Muscle layer of colon (tissue), 2 donors: ENCODE measurements around the gene ZFYVE21.

Experiments
- H3K27ac ChIP-seq: one replicate; pipeline ENCODE4 v1.7.0; 2013; ENCODE audit warnings: low read depth, mild to moderate bottlenecking, low read length, moderate library complexity
- H3K27me3 ChIP-seq, 2 donors: one replicate each; pipeline ENCODE4 v1.7.0; 2013; ENCODE audit warnings: low read length in 2 of 2, mild to moderate bottlenecking in 2 of 2; ENCODE audit not compliant: insufficient read depth in 2 of 2, control insufficient read depth in 1 of 2
- H3K36me3 ChIP-seq: one replicate; pipeline ENCODE4 v1.7.0; 2013; ENCODE audit warnings: mild to moderate bottlenecking, low read length; ENCODE audit not compliant: insufficient read depth
- H3K4me1 ChIP-seq: one replicate; pipeline ENCODE4 v1.7.0; 2013; ENCODE audit warnings: mild to moderate bottlenecking, low read length; ENCODE audit not compliant: insufficient read depth
- H3K4me3 ChIP-seq, 2 donors: one replicate each; pipeline ENCODE4 v1.7.0; 2013; ENCODE audit warnings: low read length in 2 of 2, low read depth in 1 of 2, mild to moderate bottlenecking in 1 of 2, moderate library complexity in 1 of 2
- H3K9ac ChIP-seq: one replicate; pipeline ENCODE4 v1.7.0; 2013; ENCODE audit warnings: low read length
- H3K9me3 ChIP-seq: one replicate; pipeline ENCODE4 v1.7.0; 2013; ENCODE audit warnings: mild to moderate bottlenecking, low read length
- donor health status: abdominal sarcoma.
- donor health status: Adenocarcinoma of cecum.

Gene ZFYVE21

GRCh38 chr14:103702095-103702494 is 13.5 kb upstream of the ZFYVE21 start:
- no peak overlapping the region for H3K9ac ChIP-seq
- H3K27me3 ChIP-seq: no peaks in the 10 kb centered on the region
- H3K4me3 ChIP-seq: no peak overlapping the region
- H3K36me3 ChIP-seq: peaks cover 57% of the 10 kb centered on the region
- no peaks in the 10 kb centered on the region for H3K9me3 ChIP-seq
- H3K4me1 ChIP-seq: peaks cover 22% of the 10 kb centered on the region
- H3K27ac ChIP-seq: no peak overlapping the region

GRCh38 chr14:103702497-103703432 is 12.8 kb upstream of the ZFYVE21 start:
- H3K4me3 ChIP-seq: no peak overlapping the region
- no peaks in the 10 kb centered on the region for H3K9me3 ChIP-seq
- no peaks in the 10 kb centered on the region for H3K27me3 ChIP-seq
- H3K27ac ChIP-seq: no peak overlapping the region
- peaks cover 16% of the 10 kb centered on the region for H3K4me1 ChIP-seq
- peaks cover 53% of the 10 kb centered on the region for H3K36me3 ChIP-seq
- H3K9ac ChIP-seq: no peak overlapping the region

DNA sequence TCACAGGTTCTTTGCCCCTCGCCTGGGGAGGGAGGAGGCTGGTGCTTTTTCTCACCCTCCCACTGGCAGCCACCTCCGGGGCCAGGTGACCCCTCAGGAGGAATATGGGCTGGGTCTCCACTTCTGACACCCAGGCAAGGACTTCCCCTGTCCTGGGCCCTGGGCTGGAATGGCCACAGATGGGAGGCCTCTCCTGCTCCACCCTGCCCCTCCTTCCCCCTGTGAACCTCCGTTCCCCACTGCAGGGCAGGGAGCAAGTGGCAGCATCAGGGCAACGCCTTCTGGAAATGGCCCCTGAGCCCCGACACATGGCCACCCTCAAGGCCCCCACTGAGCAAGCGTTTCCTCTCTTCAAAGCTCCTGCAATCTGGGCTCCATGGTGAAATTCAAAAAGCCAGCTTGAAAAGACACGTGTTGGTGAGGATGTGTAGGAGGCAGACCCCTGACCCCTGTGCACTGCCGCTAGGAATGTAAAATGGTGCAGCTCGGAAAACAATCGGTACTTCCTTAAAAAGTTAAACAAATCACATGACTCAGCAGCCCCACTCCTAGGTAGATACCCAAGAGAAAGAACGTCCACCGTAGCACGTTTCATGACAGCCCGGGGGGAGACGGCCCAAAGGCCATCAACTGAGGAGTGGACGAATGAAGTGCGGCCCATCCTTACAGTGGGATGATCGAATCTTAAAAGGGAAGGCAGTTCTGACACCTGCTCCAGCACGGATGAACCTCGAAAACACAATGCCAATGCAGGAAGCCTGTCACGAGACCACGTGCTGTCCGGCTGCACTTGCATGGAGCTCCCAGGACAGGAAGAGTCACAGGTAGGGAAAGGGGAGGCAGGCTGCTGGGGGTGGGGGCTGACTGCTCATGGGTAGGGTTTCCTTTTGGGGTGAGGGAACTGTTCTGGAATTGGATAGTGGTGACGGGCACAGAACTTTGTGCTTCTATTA is 11.9 kb upstream of the ZFYVE21 start:
- H3K4me1 ChIP-seq: peaks cover 12% of the 10 kb centered on the region
- no peaks in the 10 kb centered on the region for H3K9me3 ChIP-seq
- no peak overlapping the region for H3K4me3 ChIP-seq
- peaks cover 44% of the 10 kb centered on the region for H3K36me3 ChIP-seq
- H3K27ac ChIP-seq: no peak overlapping the region
- no peaks in the 10 kb centered on the region for H3K27me3 ChIP-seq
- no peak overlapping the region for H3K9ac ChIP-seq

DNA sequence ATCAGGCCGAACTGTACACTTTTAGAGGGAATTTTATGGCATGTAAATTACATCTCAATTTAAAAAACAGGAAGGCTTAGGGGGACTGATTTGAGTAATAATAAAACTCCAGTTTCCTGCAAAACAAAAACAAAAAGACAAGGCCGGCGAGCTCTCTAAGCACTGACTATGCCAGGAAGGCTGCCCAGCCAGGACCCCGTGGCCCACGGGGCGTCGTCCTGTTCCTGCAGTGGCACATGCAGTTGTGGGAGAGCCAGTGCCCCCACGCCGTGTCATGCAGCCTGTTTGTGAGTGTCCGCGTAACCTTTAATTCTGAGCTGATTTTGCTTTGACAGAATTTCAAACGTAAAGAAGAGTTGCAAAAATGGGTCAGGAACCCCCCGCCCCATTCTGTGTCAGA is 10.9 kb upstream of the ZFYVE21 start:
- H3K27ac ChIP-seq: no peak overlapping the region
- H3K9me3 ChIP-seq: no peaks in the 10 kb centered on the region
- peaks cover 14% of the 10 kb centered on the region for H3K4me1 ChIP-seq
- H3K4me3 ChIP-seq: no peak overlapping the region
- no peak overlapping the region for H3K9ac ChIP-seq
- peaks cover 36% of the 10 kb centered on the region for H3K36me3 ChIP-seq
- H3K27me3 ChIP-seq: no peaks in the 10 kb centered on the region

- H3K4me3 ChIP-seq: no peak overlapping the region
- no peak overlapping the region for H3K27ac ChIP-seq
- H3K27me3 ChIP-seq: no peaks in the 10 kb centered on the region
- peaks cover 14% of the 10 kb centered on the region for H3K4me1 ChIP-seq
- H3K36me3 ChIP-seq: peaks cover 32% of the 10 kb centered on the region
- no peak overlapping the region for H3K9ac ChIP-seq
- H3K9me3 ChIP-seq: no peaks in the 10 kb centered on the region
These were observed 10.5 kb upstream of the ZFYVE21 start for GRCh38 chr14:103705118-103705503.

GRCh38 chr14:103705504-103706284 is 9.9 kb upstream of the ZFYVE21 start:
- H3K27ac ChIP-seq: no peak overlapping the region
- H3K27me3 ChIP-seq: no peaks in the 10 kb centered on the region
- H3K9me3 ChIP-seq: no peaks in the 10 kb centered on the region
- no peak overlapping the region for H3K4me3 ChIP-seq
- H3K36me3 ChIP-seq: peaks cover 30% of the 10 kb centered on the region
- peaks cover 10% of the 10 kb centered on the region for H3K4me1 ChIP-seq
- no peak overlapping the region for H3K9ac ChIP-seq

DNA sequence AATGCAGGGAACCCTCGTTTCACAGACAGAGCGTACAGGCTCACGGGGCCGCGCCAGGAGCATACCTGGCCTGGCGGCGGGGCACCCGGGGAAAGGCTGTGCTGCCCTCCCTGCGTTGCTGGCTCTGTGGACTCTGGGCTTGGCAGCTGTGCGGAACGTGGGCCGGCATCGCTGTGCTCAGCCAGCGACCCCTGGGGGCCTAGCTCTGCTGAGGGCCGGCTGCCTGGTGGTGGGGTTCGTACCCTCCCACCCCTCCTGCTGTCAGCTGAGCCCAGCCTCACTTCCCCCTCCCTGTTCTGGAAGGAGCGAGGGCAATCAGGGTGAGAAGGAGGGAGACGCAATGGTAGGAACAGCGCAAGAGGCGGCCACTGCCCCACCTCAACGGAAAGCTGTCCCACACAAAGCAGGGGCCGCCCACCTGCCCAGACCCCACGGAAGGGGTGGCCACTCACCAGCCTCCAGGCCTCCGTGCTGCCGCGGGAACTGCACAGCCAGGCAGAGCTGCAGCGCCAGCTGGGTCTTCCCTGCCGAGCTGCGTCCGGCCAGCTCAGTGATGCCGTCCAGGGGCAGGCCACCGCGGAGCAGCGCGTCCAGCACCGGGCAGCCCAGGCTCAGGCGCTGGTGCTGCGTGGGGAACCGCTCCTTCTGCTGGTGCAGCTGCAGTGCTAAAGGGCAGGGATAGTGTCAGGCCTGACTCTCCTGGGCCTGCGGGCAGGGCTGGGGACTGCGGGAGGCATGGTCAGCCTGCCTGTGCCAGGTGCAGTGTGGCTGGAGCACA is 8.9 kb upstream of the ZFYVE21 start:
- Histone ChIP-seq H3K4me3 (no peak overlapping the region), H3K27ac (no peak overlapping the region), H3K4me1 (peaks cover 8% of the 10 kb centered on the region), H3K27me3 (no peaks in the 10 kb centered on the region), H3K9ac (no peak overlapping the region), H3K36me3 (peaks cover 24% of the 10 kb centered on the region), H3K9me3 (no peaks in the 10 kb centered on the region)

DNA sequence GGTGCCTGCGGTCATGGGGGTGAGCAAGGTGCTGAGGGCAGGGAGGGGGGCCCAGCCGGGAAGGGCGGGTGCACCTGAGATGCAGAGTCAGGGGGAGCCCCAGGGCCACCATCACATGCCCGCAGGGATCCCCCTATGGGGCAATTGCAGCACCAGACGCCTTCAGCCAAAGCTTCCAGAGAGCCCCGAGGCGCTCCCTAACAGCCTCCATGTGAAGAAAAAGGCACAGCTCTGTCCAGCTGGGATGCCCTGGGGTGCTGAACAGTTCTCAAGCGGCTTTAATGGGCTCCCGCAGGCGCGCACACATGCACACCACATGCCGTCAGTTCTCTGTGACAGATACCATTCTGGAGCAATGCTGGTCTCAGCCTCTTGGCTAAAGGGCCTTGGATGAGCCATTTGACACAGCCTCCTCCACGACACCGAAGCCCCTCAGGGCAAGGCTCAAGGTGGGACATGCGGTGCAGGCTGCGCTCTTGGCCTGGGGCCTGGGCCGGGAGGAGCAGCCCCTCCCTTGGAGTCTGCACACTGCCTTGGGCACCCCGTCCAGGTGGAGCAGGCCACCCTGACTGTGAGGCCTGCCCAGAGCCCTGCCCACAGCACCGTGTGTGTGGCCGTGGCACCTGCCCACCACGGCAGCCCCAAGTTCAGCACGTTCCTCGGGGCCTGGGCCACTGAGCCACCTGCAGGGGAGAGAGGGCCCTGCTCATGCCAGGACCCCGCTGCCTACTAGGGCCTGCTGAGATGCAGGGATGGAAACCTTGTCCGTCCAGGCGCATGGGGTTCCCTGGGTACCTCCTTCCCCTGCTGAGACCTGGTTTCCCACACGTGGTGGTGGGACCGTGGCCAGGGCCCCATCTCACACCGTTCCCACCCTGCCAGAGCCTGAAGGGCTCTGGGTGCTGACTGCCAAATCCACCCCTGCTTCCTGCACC is 8.0 kb upstream of the ZFYVE21 start:
- Histone ChIP-seq H3K9ac (no peak overlapping the region), H3K27ac (no peak overlapping the region), H3K36me3 (peaks cover 17% of the 10 kb centered on the region), H3K4me3 (no peak overlapping the region), H3K27me3 (no peaks in the 10 kb centered on the region), H3K4me1 (peaks cover 14% of the 10 kb centered on the region), H3K9me3 (no peaks in the 10 kb centered on the region)

DNA sequence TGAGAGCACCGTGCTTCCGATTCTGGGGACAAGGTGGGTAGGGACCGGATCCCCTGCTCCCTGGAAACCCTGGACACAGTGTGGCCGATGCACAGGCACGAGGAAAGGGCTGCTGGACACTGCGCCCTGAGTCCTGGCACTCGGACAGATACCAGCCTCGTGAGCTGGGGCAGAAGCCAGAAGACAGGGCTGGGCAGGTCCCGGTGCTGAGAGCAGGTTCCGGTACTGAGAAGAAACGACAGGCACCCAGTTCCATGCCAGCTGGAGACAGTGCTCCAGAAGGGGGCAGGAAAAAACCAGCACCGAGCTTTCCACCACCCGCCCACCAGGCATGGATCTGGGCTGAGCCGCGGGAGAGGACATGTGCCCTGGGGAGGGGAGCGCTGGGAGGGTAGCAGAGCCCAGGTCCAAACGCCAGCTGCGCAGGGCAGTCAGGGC is 6.8 kb upstream of the ZFYVE21 start:
- no peaks in the 10 kb centered on the region for H3K27me3 ChIP-seq
- H3K36me3 ChIP-seq: peaks cover 7% of the 10 kb centered on the region
- H3K4me1 ChIP-seq: peaks cover 21% of the 10 kb centered on the region
- H3K27ac ChIP-seq: no peak overlapping the region
- H3K9me3 ChIP-seq: no peaks in the 10 kb centered on the region
- H3K4me3 ChIP-seq: no peak overlapping the region
- H3K9ac ChIP-seq: no peak overlapping the region

DNA sequence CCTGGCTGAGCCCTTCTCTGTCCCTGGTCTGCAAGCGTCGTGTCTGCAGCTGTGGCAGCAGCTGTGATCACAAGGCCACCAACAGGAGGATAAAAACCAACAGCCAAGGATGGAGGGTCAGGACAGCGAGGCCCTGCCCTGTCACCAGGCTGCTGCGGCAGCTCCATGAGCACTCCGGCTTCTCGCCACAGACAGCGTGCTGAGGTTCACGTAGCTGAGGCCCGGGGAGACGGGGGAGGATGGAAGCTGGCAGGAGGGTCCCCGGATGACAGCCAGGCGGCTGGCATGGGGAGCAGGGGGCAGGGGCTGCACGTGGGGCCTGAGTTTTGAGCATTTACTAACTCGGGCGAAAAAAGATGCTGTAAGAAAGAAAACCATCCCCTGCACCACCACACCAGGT is 5.8 kb upstream of the ZFYVE21 start:
- peaks cover 2% of the 10 kb centered on the region for H3K36me3 ChIP-seq
- no peak overlapping the region for H3K4me3 ChIP-seq
- no peaks in the 10 kb centered on the region for H3K27me3 ChIP-seq
- H3K27ac ChIP-seq: no peak overlapping the region
- peaks cover 26% of the 10 kb centered on the region for H3K4me1 ChIP-seq
- H3K9me3 ChIP-seq: no peaks in the 10 kb centered on the region
- H3K9ac ChIP-seq: no peak overlapping the region
